Measurements from ENCODE around the gene OR4D2.

GRCh38 chr17:58161566-58161965 lies 5.2 kb upstream of the OR4D2 start:
- TF ChIP-seq, protein P1, sequence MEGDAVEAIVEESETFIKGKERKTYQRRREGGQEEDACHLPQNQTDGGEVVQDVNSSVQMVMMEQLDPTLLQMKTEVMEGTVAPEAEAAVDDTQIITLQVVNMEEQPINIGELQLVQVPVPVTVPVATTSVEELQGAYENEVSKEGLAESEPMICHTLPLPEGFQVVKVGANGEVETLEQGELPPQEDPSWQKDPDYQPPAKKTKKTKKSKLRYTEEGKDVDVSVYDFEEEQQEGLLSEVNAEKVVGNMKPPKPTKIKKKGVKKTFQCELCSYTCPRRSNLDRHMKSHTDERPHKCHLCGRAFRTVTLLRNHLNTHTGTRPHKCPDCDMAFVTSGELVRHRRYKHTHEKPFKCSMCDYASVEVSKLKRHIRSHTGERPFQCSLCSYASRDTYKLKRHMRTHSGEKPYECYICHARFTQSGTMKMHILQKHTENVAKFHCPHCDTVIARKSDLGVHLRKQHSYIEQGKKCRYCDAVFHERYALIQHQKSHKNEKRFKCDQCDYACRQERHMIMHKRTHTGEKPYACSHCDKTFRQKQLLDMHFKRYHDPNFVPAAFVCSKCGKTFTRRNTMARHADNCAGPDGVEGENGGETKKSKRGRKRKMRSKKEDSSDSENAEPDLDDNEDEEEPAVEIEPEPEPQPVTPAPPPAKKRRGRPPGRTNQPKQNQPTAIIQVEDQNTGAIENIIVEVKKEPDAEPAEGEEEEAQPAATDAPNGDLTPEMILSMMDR (IDR thresholded peaks at IDR 0.05 in 8 of 11, conservative IDR thresholded peaks at IDR 0.05 in 3 of 11), result no peak
- no peak for TF ChIP-seq POLR2A (IDR thresholded peaks at IDR 0.05)

Data from spleen (tissue), 7 donors.